COR-L47 (cell line): ENCODE measurements around the gene SPATS1.
A peak's percentile ranks its signal among the peaks of the same experiment; 100 is the strongest.

Experiments used
- DNase-seq: peaks from one replicate; lab custom pipeline; 2025; lab: John Stamatoyannopoulos, UW

SPATS1 gene

DNA sequence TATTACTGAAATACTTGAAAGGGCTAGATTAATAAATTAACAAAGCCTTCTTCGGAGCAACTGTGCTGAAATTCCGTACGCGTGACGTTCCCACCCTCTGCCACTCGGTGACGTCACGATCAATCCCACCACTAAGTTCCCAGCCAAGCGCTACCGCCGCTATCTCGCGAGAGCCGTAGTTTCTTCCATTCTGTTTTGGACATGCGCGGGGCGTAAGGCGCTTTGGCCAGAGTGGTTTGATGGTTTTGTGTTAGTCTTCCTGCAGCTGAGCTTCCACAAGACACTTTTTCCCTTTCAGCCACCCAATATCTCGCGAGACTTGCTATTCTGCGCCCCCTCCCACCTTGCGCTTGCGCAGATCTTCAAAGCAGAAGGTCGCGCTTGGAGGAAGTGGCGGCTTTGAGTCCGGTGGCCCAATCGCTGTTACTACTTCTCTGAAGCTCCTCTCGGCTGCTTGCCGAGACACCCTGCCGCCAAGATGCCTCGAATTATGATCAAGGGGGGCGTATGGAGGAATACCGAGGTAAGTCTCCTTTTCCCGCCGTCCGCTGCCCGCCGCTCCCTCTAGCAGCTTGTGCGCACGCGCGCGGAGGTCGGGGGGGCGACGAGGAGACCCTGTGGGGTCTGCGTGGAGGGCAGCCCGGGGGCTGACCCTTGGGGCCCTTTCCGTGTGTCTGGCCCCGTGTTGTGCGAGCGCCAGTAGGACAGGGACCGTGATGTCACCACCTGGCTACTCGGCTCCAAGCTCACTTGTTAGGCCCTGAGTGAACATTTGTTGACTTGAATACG, 45.1 kb downstream of the SPATS1 start, which contains the start of gene CDC5L:
Gene CDC5L, plus strand, starts transcription at position 361 of the 789 bp plus-strand sequence. Its CDS starts 118 bp downstream, at position 479.
- peak; percentile 98 for DNase-seq

DNA sequence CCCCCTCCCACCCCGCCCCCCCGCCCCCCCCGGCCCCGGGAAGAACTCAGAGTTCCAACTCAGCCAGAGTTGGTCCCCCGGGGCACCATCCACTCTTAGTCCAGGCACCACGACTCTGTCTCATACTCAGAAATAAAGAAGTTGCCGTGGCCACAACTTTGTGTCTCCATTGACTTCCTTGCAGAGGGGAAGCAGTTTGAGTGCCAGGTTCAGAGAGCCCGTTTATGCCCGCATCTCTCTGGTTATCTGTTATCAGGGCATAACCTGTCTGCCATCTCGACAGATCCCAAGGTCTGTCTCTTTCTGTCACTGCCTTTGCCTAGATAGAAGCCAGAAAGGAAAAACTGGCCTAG, 45.7 kb downstream of the SPATS1 start:
- no peak for DNase-seq

- no peak for DNase-seq
Measured at GRCh38 chr6:44388887-44389286, 46.4 kb downstream of the SPATS1 start.

GRCh38 chr6:44390158-44390683, 47.8 kb downstream of the SPATS1 start:
- DNase-seq, result no peak
